K562 (cell line): ENCODE measurements around the gene CMTM1. TPM values are rescaled to one million over a fixed set of nuclear protein-coding genes. Genes with fewer than 3 reads are reported as not detected.
"Not testable (repeated sequence)": the region's sequence is repeated elsewhere in the genome, so short reads cannot be mapped to it uniquely, and the experiment has no call there.

Source experiments
- ATAC-seq: fragments of 200-7000 bp; cut with Tn5 transposase; 3 replicates; pipeline ENCODE4 v1.9.1; 2020; ENCODE audit warnings: moderate library complexity
- BruUV-seq: library from RNA; stranded (reverse); fragments of 400-500 nt; replicated peaks from 2 replicates; lab custom pipeline; 2021; lab: Mats Ljungman, UMichigan
- CTCF ChIA-PET: fragments of 300-600 bp; formaldehyde crosslinking; extraction: SDS; loops from one replicate; lab custom pipeline; 2021; ENCODE audit warnings: low intra/inter-chr PET ratio; lab: Yijun Ruan, JAX
- POLR2A ChIA-PET: fragments of 300-600, 350-650 bp; sonication (Branson Sonifier 250); formaldehyde crosslinking; extraction: SDS; loops from one replicate; lab custom pipeline; 2021; ENCODE audit warnings: antibody characterized with exemption, inconsistent platforms; lab: Yijun Ruan, JAX
- DNase-seq, 4 experiments: peaks; one replicate each; pipeline versions ENCODE4 v3.0.0 to v3.0.0-alpha.2; 2011 to 2018; ENCODE audit warnings: low spot score in 3 of 4, mixed read lengths in 3 of 4; ENCODE audit errors: extremely low read depth in 1 of 4
- FAIRE-seq: peaks from 2 replicates; lab custom pipeline; 2011; peaks lifted over from hg19 to GRCh38; lab: Jason Lieb, UNC
- H2AFZ ChIP-seq: 2 replicates; pipeline ENCODE4 v1.6.0; 2011; ENCODE audit warnings: low read depth, low read length, control low read depth, inconsistent platforms
- H3K27ac ChIP-seq: fragments of 200-600 bp; 3 replicates; pipeline ENCODE4 v1.8.0; 2011; ENCODE audit warnings: low read depth, mild to moderate bottlenecking, control low read depth, inconsistent platforms, low read length, moderate library complexity, mixed read lengths; ENCODE audit errors: extremely low read depth
- H3K27me3 ChIP-seq, 2 experiments: fragments of 300-600 bp in 1 of 2; 2 replicates in 1 of 2; 3 replicates in 1 of 2; pipeline versions ENCODE4 v1.6.0 to v1.8.0; 2011; ENCODE audit warnings: inconsistent platforms in 2 of 2, low read length in 2 of 2, mild to moderate bottlenecking in 1 of 2, mixed read lengths in 1 of 2, moderate library complexity in 1 of 2; ENCODE audit not compliant: control insufficient read depth in 2 of 2, insufficient read depth in 2 of 2
- H3K36me3 ChIP-seq: fragments of 300-600 bp; 3 replicates; pipeline ENCODE4 v1.8.0; 2011; ENCODE audit warnings: mild to moderate bottlenecking, low read length, inconsistent platforms; ENCODE audit not compliant: control insufficient read depth, insufficient read depth
- H3K4me1 ChIP-seq, 2 experiments: fragments of 200-600 bp in 1 of 2; replicated peaks in 1 of 2; 2 replicates in 1 of 2; 3 replicates in 1 of 2; pipeline versions ENCODE4 v1.5.1 to v1.8.0; 2011; ENCODE audit warnings: inconsistent platforms in 2 of 2, low read length in 2 of 2, mild to moderate bottlenecking in 1 of 2, mixed read lengths in 1 of 2, moderate library complexity in 1 of 2; ENCODE audit not compliant: control insufficient read depth in 2 of 2, insufficient read depth in 2 of 2
- H3K4me2 ChIP-seq: 2 replicates; pipeline ENCODE4 v1.6.1; 2011; ENCODE audit warnings: low read length, control low read depth, inconsistent platforms, mixed read lengths; ENCODE audit not compliant: insufficient read depth
- H3K4me3 ChIP-seq: fragments of 200-600 bp; sonication (generic), shearing (Covaris generic); 2 replicates; pipeline ENCODE4 v1.5.1; 2016; ENCODE audit warnings: control low read depth, inconsistent platforms
- H3K79me2 ChIP-seq: fragments of 200-600 bp; 3 replicates; pipeline ENCODE4 v1.8.0; 2011; ENCODE audit warnings: low read length, inconsistent platforms; ENCODE audit not compliant: control insufficient read depth, insufficient read depth
- H3K9ac ChIP-seq, 2 experiments: 2 replicates each; pipeline versions ENCODE4 v1.6.0 to v1.6.1; 2011; ENCODE audit warnings: low read depth in 2 of 2, low read length in 2 of 2, control low read depth in 1 of 2, inconsistent platforms in 1 of 2, mild to moderate bottlenecking in 1 of 2, mixed read lengths in 1 of 2; ENCODE audit not compliant: insufficient read depth in 1 of 2
- H3K9me1 ChIP-seq: one replicate; pipeline ENCODE4 v1.6.0; 2011; ENCODE audit warnings: inconsistent platforms, mild to moderate bottlenecking, low read length, moderate library complexity; ENCODE audit not compliant: control insufficient read depth, insufficient read depth
- H3K9me3 ChIP-seq: replicated peaks from 2 replicates; pipeline ENCODE4 v1.5.1; 2011; ENCODE audit warnings: low read depth, low read length, inconsistent platforms; ENCODE audit not compliant: control insufficient read depth, insufficient read depth
- H4K20me1 ChIP-seq: replicated peaks from 2 replicates; pipeline ENCODE4 v1.6.1; 2011; ENCODE audit warnings: low read length, inconsistent platforms, mixed read lengths; ENCODE audit not compliant: control insufficient read depth, insufficient read depth
- PHB ChIP-seq: fragments of 250-450 bp; sonication (Bioruptor Pico); IDR thresholded peaks from 2 replicates; pipeline ENCODE4 v1.5.0; 2021
- POLR2G ChIP-seq: fragments of 200-400 bp; formaldehyde crosslinking; IDR thresholded peaks from 2 replicates; pipeline ENCODE4 v1.6.1; 2017; ENCODE audit warnings: low read depth, mild to moderate bottlenecking, antibody characterized with exemption, low read length, moderate library complexity
- RBFOX2 ChIP-seq: fragments of 200-400 bp; formaldehyde crosslinking; IDR thresholded peaks from 2 replicates; pipeline ENCODE4 v1.6.1; 2017; ENCODE audit warnings: low read depth, mild to moderate bottlenecking, low read length, moderate library complexity
- WGBS: fragments of 100-300 bp; shearing (Covaris generic); methylation state at CpG from one replicate; pipeline ENCODE4 v1.1.6; 2016; ENCODE audit warnings: low coverage, mixed read lengths; ENCODE audit not compliant: insufficient coverage; ENCODE audit errors: missing lambda C conversion rate; 5-methylcytosine and 5-hydroxymethylcytosine counted together
- in situ Hi-C: fragments of 300-500 bp; cut with MboI; formaldehyde crosslinking; loops from 4 replicates; pipeline ENCODE4 v1.15.0; 2018; ENCODE audit warnings: inconsistent platforms, mixed read lengths
- intact Hi-C: fragments of 100-400 bp; cut with micrococcal nuclease; formaldehyde crosslinking; loops from 2 replicates; pipeline ENCODE4 v1.14.2; 2022
- polyA plus RNA-seq, 8 experiments: library from polyadenylated mRNA; depleted of rRNA in 4 of 8; stranded (reverse) in 5 of 8; unstranded in 3 of 8; fragments of >200 nt; fragmentation: Nextera tagmentation in 2 of 8; fragmentation: Illumina TruSeq in 1 of 8; extraction: Ambion mirVana in 2 of 8; extraction: Trizol in 1 of 8; gene quantifications; 2 replicates each; pipeline versions ENCODE4 v1.2.1 to v1.2.3, GENCODE V29; 2011 to 2014; ENCODE audit warnings: inconsistent platforms in 1 of 8, missing spikeins in 1 of 8
- total RNA-seq, 7 experiments: library from RNA; depleted of rRNA in 6 of 7; stranded (reverse); fragments of >200 nt in 6 of 7; fragmentation: Illumina TruSeq in 2 of 7; extraction: Trizol in 2 of 7; gene quantifications; 2 replicates each; pipeline versions ENCODE4 v1.2.1 to v1.2.3, GENCODE V29; 2011 to 2021; ENCODE audit warnings: low replicate concordance in 1 of 7

Gene CMTM1
- total and polyA plus RNA-seq, 9 of the 15 experiments (the other 6 are each of a cell fraction or from before 2014, with no cell fraction given): 0.25 to 2.6 (median 1.1) TPM; not detected in 2

- H3K4me1 ChIP-seq: peaks cover 21 to 30% of the 10 kb centered on the region in 2 experiments; a peak in 4 of 5 replicates
- ATAC-seq, H3K27me3 ChIP-seq, H3K4me2 ChIP-seq, intact Hi-C loops, CTCF ChIA-PET, in situ Hi-C loops, H2AFZ ChIP-seq, DNase-seq, H3K9ac ChIP-seq, H3K79me2 ChIP-seq, H3K27ac ChIP-seq, H4K20me1 ChIP-seq, H3K9me3 ChIP-seq, BruUV-seq, H3K4me3 ChIP-seq, H3K9me1 ChIP-seq, FAIRE-seq: not testable (repeated sequence)
- POLR2A ChIA-PET: interaction anchor here (0.5 to 1.7 kb wide), 4 partner anchors 8 to 203 kb away, joined by 3 to 5 read pairs (median 4); no protein-coding TSS in a partner anchor
- H3K36me3 ChIP-seq: peaks cover 87% of the 10 kb centered on the region; the same call in 2 of the 3 replicates
- 100% methylated on average over 8 of the region's 8 CpGs for WGBS
- peak; percentile 34; the same call in 1 of the 2 replicates for TF ChIP-seq POLR2G
Measured at GRCh38 chr16:66611911-66612310, 45.7 kb downstream of the CMTM1 start.

DNA sequence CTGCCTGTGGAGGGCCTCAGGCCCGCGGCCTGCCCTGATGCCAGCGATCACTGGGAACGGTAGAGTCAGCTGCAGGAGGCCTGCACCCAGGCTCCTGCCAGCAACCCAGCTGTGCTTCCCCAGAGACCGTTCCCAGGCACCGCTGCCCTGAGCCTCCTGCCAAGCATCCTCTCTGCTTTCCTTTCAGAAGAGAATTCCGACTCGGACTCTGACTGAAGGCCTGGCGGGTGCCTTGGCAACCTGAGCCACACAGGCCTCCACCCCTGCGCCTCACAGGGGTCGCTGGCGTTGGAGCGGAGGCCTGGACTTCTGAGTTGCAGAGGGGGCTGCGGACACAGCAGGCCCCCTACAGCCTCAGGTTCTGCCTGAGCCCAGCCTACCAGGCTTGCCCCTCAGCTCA lies 46.2 kb downstream of the CMTM1 start:
- H3K36me3 ChIP-seq: peaks cover 82% of the 10 kb centered on the region; the same call in 2 of the 3 replicates
- 0 out of 2 replicates have a peak, but pooled peaks have one; percentile 18 for TF ChIP-seq RBFOX2
- TF ChIP-seq PHB (CRISPR knock-in tag): no peak
- TF ChIP-seq, all 486 proteins: peak for 1
- H3K4me2 ChIP-seq: no peak overlapping the region
- H4K20me1 ChIP-seq: peaks cover 4% of the 10 kb centered on the region; the same call in 1 of the 2 replicates
- no peak overlapping the region; a peak in 1 of 4 replicates for H3K9ac ChIP-seq
- intact Hi-C loops (no loop called here), in situ Hi-C loops (no loop called here)
- DNase-seq: no peak
- H2AFZ ChIP-seq: no peak overlapping the region
- H3K79me2 ChIP-seq: no peaks in the 10 kb centered on the region; the same call in 1 of the 3 replicates
- no peak for ATAC-seq
- H3K27ac ChIP-seq: no peak overlapping the region
- H3K27me3 ChIP-seq: no peaks in the 10 kb centered on the region
- H3K9me3 ChIP-seq: no peaks in the 10 kb centered on the region
- no TSS peak for BruUV-seq
- ChIA-PET POLR2A (interaction anchor here (0.8 to 1.7 kb wide), 3 partner anchors 8 to 202 kb away, joined by 3 to 5 read pairs (median 5); no protein-coding TSS in a partner anchor), CTCF (no interaction called here)
- WGBS: 87% methylated on average over 10 of the region's 14 CpGs
- FAIRE-seq: no peak
- H3K4me1 ChIP-seq: peaks cover 25 to 28% of the 10 kb centered on the region in 2 experiments; a peak in 4 of 5 replicates
- H3K4me3 ChIP-seq: no peak overlapping the region
- H3K9me1 ChIP-seq: no peaks in the 10 kb centered on the region
